SK-N-SH (cell line): Measurements from ENCODE around the gene TMEM60. TPM values are rescaled to one million over a fixed set of nuclear protein-coding genes. Genes with fewer than 3 reads are reported as not detected.

Source experiments
- CTCF ChIA-PET: fragments of 300-600, 350-600 bp; formaldehyde crosslinking; extraction: SDS; loops from one replicate; lab custom pipeline; 2021; lab: Yijun Ruan, JAX
- POLR2A ChIA-PET: fragments of 350-600 bp; sonication (Branson Sonifier 250); formaldehyde crosslinking; extraction: SDS; loops from one replicate; lab custom pipeline; 2020; ENCODE audit warnings: antibody characterized with exemption, inconsistent platforms; lab: Yijun Ruan, JAX
- DNase-seq: peaks from one replicate; pipeline ENCODE4 v3.0.0; 2012
- H2AFZ ChIP-seq: fragments of 200-600 bp; sonication (generic); 2 replicates; pipeline ENCODE4 v1.8.1; 2016; ENCODE audit warnings: antibody characterized with exemption, mild to moderate bottlenecking, low read depth
- H3F3A ChIP-seq: fragments of 200-600 bp; sonication (generic); replicated peaks from 2 replicates; pipeline ENCODE3; 2016; ENCODE audit warnings: antibody characterized with exemption, mild to moderate bottlenecking; ENCODE audit not compliant: insufficient read depth
- H3K27ac ChIP-seq, 2 experiments: fragments of 200-500 bp in 1 of 2; fragments of 200-600 bp in 1 of 2; sonication (Bioruptor generic) in 1 of 2; sonication (generic), shearing (Covaris generic) in 1 of 2; 2 replicates each; pipeline versions ENCODE4 v1.5.1 to v1.6.1; 2014 to 2016; ENCODE audit warnings: low read depth in 2 of 2, inconsistent platforms in 1 of 2, low read length in 1 of 2, mild to moderate bottlenecking in 1 of 2, mixed read lengths in 1 of 2
- H3K27me3 ChIP-seq: fragments of 200-600 bp; sonication (generic), shearing (Covaris generic); 2 replicates; pipeline ENCODE4 v1.6.1; 2016; ENCODE audit warnings: mixed run types; ENCODE audit not compliant: insufficient read depth
- H3K36me3 ChIP-seq, 2 experiments: fragments of 200-500 bp in 1 of 2; fragments of 200-600 bp in 1 of 2; sonication (Bioruptor generic) in 1 of 2; sonication (generic) in 1 of 2; replicated peaks in 1 of 2; 2 replicates each; pipeline versions ENCODE3 to v1.5.1; 2014 to 2016; ENCODE audit warnings: low read length in 1 of 2, mild to moderate bottlenecking in 1 of 2; ENCODE audit not compliant: insufficient read depth in 2 of 2, control insufficient read depth in 1 of 2
- H3K4me1 ChIP-seq, 2 experiments: fragments of 200-500 bp in 1 of 2; fragments of 200-600 bp in 1 of 2; sonication (Bioruptor generic) in 1 of 2; sonication (generic), shearing (Covaris generic) in 1 of 2; 2 replicates each; pipeline versions ENCODE4 v1.5.1 to v1.6.1; 2014 to 2016; ENCODE audit warnings: low read depth in 1 of 2, low read length in 1 of 2, mixed run types in 1 of 2; ENCODE audit not compliant: insufficient read depth in 2 of 2, control insufficient read depth in 1 of 2
- H3K4me2 ChIP-seq: fragments of 200-600 bp; sonication (generic), shearing (Covaris generic); 2 replicates; pipeline ENCODE4 v1.6.1; 2017; ENCODE audit warnings: mixed run types
- H3K4me3 ChIP-seq, 2 experiments: fragments of 200-500 bp in 1 of 2; fragments of 200-600 bp in 1 of 2; sonication (Bioruptor generic) in 1 of 2; sonication (generic), shearing (Covaris generic) in 1 of 2; 2 replicates each; pipeline versions ENCODE4 v1.5.1 to v1.8.1; 2014 to 2016; ENCODE audit warnings: low read depth in 2 of 2, inconsistent platforms in 1 of 2, low read length in 1 of 2, mild to moderate bottlenecking in 1 of 2, mixed read lengths in 1 of 2, moderate library complexity in 1 of 2
- H3K79me2 ChIP-seq: fragments of 200-600 bp; sonication (generic); 2 replicates; pipeline ENCODE4 v1.8.1; 2017; ENCODE audit warnings: mild to moderate bottlenecking; ENCODE audit not compliant: insufficient read depth
- H3K9ac ChIP-seq: fragments of 200-600 bp; sonication (generic); 2 replicates; pipeline ENCODE4 v1.6.1; 2017; ENCODE audit warnings: mixed run types
- H3K9me2 ChIP-seq: fragments of 200-600 bp; sonication (generic); 2 replicates; pipeline ENCODE4 v1.6.1; 2017; ENCODE audit warnings: mixed run types
- H3K9me3 ChIP-seq: fragments of 200-600 bp; sonication (generic); 2 replicates; pipeline ENCODE4 v1.6.1; 2017; ENCODE audit warnings: mixed run types, mild to moderate bottlenecking, moderate library complexity
- H4K20me1 ChIP-seq: fragments of 200-600 bp; sonication (generic); 2 replicates; pipeline ENCODE4 v1.6.1; 2017; ENCODE audit warnings: mild to moderate bottlenecking, mixed run types; ENCODE audit not compliant: insufficient read depth
- ELF1 ChIP-seq: IDR thresholded peaks from 2 replicates; pipeline ENCODE4 v1.4.0; 2012
- EP300 ChIP-seq, 2 experiments: IDR thresholded peaks; 2 replicates each; pipeline versions ENCODE4 v1.4.0 to v1.6.1; 2012; ENCODE audit warnings: borderline replicate concordance in 1 of 2, low read depth in 1 of 2, low read length in 1 of 2
- FOSL2 ChIP-seq: IDR thresholded peaks from 2 replicates; pipeline ENCODE4 v1.4.0; 2012; ENCODE audit warnings: low read depth, mild to moderate bottlenecking, moderate library complexity, borderline replicate concordance
- FOXJ3 ChIP-seq: sonication (generic); formaldehyde crosslinking; IDR thresholded peaks from 2 replicates; pipeline ENCODE4 v1.5.1; 2020; ENCODE audit warnings: mild to moderate bottlenecking, missing genetic modification reagents
- GABPA ChIP-seq: IDR thresholded peaks from 2 replicates; pipeline ENCODE4 v1.4.0; 2012; ENCODE audit warnings: low read depth, mild to moderate bottlenecking
- MEF2A ChIP-seq: IDR thresholded peaks from 2 replicates; pipeline ENCODE4 v1.4.0; 2012; ENCODE audit warnings: low read depth, borderline replicate concordance
- MXI1 ChIP-seq: IDR thresholded peaks from 2 replicates; pipeline ENCODE4 v1.6.1; 2012; ENCODE audit warnings: mild to moderate bottlenecking, low read depth, low read length, improper control_type of control experiment
- POLR2AphosphoS5 ChIP-seq: IDR thresholded peaks from 2 replicates; pipeline ENCODE4 v1.6.1; 2012; ENCODE audit warnings: low read depth, low read length
- RAD21 ChIP-seq: IDR thresholded peaks from 2 replicates; pipeline ENCODE4 v1.6.1; 2012; ENCODE audit warnings: mild to moderate bottlenecking, low read length
- RCOR1 ChIP-seq: fragments of 150-350 bp; IDR thresholded peaks from 2 replicates; pipeline ENCODE4 v1.6.1; 2017; ENCODE audit warnings: antibody characterized with exemption, low read length
- REST ChIP-seq: IDR thresholded peaks from 2 replicates; pipeline ENCODE4 v1.6.1; 2012; ENCODE audit warnings: mild to moderate bottlenecking, low read depth, low read length, moderate library complexity
- SIN3A ChIP-seq: IDR thresholded peaks from 2 replicates; pipeline ENCODE4 v1.6.1; 2012; ENCODE audit warnings: low read depth, mild to moderate bottlenecking, low read length, moderate library complexity, borderline replicate concordance
- SMC3 ChIP-seq: IDR thresholded peaks from 2 replicates; pipeline ENCODE4 v1.6.1; 2012; ENCODE audit warnings: low read depth, low read length, improper control_type of control experiment
- TAF1 ChIP-seq: IDR thresholded peaks from 2 replicates; pipeline ENCODE4 v1.6.1; 2012; ENCODE audit warnings: low read depth, mild to moderate bottlenecking, low read length, moderate library complexity, borderline replicate concordance
- TCF12 ChIP-seq: IDR thresholded peaks from 2 replicates; pipeline ENCODE4 v1.4.0; 2012
- WGBS: methylation state at CpG from one replicate; pipeline ENCODE4 v1.1.6; 2017; ENCODE audit warnings: low lambda C conversion rate; 5-methylcytosine and 5-hydroxymethylcytosine counted together
- polyA plus RNA-seq, 3 experiments: library from polyadenylated mRNA; depleted of rRNA; stranded (reverse); fragments of >200 nt; gene quantifications; 2 replicates each; pipeline ENCODE4 v1.2.3, GENCODE V29; 2012
- TF ChIP-seq, protein P1 (sequence below): IDR thresholded peaks from 2 replicates; pipeline ENCODE4 v1.4.0; 2012; ENCODE audit warnings: low read depth
- TF ChIP-seq, protein P2 (sequence below): fragments of 150-350 bp; IDR thresholded peaks from 2 replicates; pipeline ENCODE4 v1.6.1; 2017; ENCODE audit warnings: antibody characterized with exemption, low read length, low read depth, borderline replicate concordance
- TF ChIP-seq, protein P3 (sequence below): IDR thresholded peaks from 2 replicates; pipeline ENCODE4 v1.4.0; 2012; ENCODE audit warnings: low read depth, borderline replicate concordance
- TF ChIP-seq, protein P4 (sequence below): IDR thresholded peaks from 2 replicates; pipeline ENCODE4; 2012
- TF ChIP-seq, protein P5 (sequence below): fragments of 150-350 bp; IDR thresholded peaks from 2 replicates; pipeline ENCODE4 v1.6.1; 2016; ENCODE audit warnings: mild to moderate bottlenecking, low read depth, low read length

The TMEM60 gene, protein sequence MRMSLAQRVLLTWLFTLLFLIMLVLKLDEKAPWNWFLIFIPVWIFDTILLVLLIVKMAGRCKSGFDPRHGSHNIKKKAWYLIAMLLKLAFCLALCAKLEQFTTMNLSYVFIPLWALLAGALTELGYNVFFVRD
- polyA plus RNA-seq (2012; rRNA removed) = 24.8 and 32.5 TPM in 2 replicates
- polyA plus RNA-seq (2012; cell fraction: cytosol; rRNA removed) = 42.4 and 57.3 TPM in 2 replicates
- 4.2 and 9.1 TPM in 2 replicates for polyA plus RNA-seq (2012; cell fraction: nucleus; rRNA removed)

- under 1% methylated on average over 29 of the region's 61 CpGs for WGBS
- Histone ChIP-seq H3K79me2 (peaks cover 92% of the 10 kb centered on the region), H3K9me3 (no peaks in the 10 kb centered on the region), H3K27me3 (no peaks in the 10 kb centered on the region), H3K9ac (peak within 1 kb of the TSS; percentile 83), H3K4me3 (peak within 1 kb of the TSS; percentile 87 to 93), H3F3A (peaks cover 13% of the 10 kb centered on the region), H2AFZ (peak within 1 kb of the TSS; percentile 88), H4K20me1 (0 out of 2 replicates have a peak, but pooled peaks cover 4% of the 10 kb centered on the region), H3K4me2 (peak within 1 kb of the TSS; percentile 89), H3K9me2 (no peaks in the 10 kb centered on the region), H3K36me3 (peaks cover 12 to 18% of the 10 kb centered on the region in 2 experiments), H3K27ac (peak within 1 kb of the TSS; percentile 84 to 94), H3K4me1 (peaks cover 9 to 18% of the 10 kb centered on the region in 2 experiments; a peak in 3 of 4 replicates)
- ChIA-PET CTCF (interaction anchor here (0.6 to 3.0 kb wide), 23 partner anchors 15 to 972 kb away, joined by 3 to 9 read pairs (median 4); no protein-coding TSS in a partner anchor), POLR2A (interaction anchor here (1.0 to 1.4 kb wide), 3 partner anchors 15 to 101 kb away, joined by 3 to 7 read pairs (median 3); partner anchors contain the start of gene RSBN1L)
- peak; percentile 98 for DNase-seq
- peak; percentile 50 for TF ChIP-seq SMC3
- no peak for TF ChIP-seq MEF2A
- TF ChIP-seq POLR2AphosphoS5 = peak; percentile 67
- TF ChIP-seq ELF1 = peak; percentile 84
- no peak; the same call in 1 of the 2 replicates for TF ChIP-seq FOSL2
- peak; percentile 36; the same call in 1 of the 2 replicates for TF ChIP-seq TCF12
- TF ChIP-seq, protein P1, sequence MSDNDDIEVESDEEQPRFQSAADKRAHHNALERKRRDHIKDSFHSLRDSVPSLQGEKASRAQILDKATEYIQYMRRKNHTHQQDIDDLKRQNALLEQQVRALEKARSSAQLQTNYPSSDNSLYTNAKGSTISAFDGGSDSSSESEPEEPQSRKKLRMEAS = peak; percentile 85
- TF ChIP-seq MXI1 = peak; percentile 74; the same call in 1 of the 2 replicates
- no peak; a peak in 1 of 4 replicates for TF ChIP-seq EP300 (IDR thresholded peaks at IDR 0.05; ENCODE audit: borderline replicate concordance in 1 of 2, low read depth in 1 of 2, low read length in 1 of 2)
- no peak; the same call in 1 of the 2 replicates for TF ChIP-seq FOXJ3 (CRISPR knock-in tag)
- TF ChIP-seq, protein P2, sequence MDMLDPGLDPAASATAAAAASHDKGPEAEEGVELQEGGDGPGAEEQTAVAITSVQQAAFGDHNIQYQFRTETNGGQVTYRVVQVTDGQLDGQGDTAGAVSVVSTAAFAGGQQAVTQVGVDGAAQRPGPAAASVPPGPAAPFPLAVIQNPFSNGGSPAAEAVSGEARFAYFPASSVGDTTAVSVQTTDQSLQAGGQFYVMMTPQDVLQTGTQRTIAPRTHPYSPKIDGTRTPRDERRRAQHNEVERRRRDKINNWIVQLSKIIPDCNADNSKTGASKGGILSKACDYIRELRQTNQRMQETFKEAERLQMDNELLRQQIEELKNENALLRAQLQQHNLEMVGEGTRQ = no peak
- peak; percentile 45 for TF ChIP-seq RAD21
- TF ChIP-seq, protein P3, sequence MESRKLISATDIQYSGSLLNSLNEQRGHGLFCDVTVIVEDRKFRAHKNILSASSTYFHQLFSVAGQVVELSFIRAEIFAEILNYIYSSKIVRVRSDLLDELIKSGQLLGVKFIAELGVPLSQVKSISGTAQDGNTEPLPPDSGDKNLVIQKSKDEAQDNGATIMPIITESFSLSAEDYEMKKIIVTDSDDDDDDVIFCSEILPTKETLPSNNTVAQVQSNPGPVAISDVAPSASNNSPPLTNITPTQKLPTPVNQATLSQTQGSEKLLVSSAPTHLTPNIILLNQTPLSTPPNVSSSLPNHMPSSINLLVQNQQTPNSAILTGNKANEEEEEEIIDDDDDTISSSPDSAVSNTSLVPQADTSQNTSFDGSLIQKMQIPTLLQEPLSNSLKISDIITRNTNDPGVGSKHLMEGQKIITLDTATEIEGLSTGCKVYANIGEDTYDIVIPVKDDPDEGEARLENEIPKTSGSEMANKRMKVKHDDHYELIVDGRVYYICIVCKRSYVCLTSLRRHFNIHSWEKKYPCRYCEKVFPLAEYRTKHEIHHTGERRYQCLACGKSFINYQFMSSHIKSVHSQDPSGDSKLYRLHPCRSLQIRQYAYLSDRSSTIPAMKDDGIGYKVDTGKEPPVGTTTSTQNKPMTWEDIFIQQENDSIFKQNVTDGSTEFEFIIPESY = 0 out of 2 replicates have a peak, but pooled peaks have one; percentile 60
- peak; percentile 84 for TF ChIP-seq GABPA
- TF ChIP-seq SIN3A = peak; percentile 89
- TF ChIP-seq, protein P4, sequence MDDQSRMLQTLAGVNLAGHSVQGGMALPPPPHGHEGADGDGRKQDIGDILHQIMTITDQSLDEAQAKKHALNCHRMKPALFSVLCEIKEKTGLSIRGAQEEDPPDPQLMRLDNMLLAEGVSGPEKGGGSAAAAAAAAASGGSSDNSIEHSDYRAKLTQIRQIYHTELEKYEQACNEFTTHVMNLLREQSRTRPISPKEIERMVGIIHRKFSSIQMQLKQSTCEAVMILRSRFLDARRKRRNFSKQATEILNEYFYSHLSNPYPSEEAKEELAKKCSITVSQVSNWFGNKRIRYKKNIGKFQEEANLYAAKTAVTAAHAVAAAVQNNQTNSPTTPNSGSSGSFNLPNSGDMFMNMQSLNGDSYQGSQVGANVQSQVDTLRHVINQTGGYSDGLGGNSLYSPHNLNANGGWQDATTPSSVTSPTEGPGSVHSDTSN = peak; percentile 100
- TF ChIP-seq REST = peak; percentile 72; the same call in 1 of the 2 replicates
- no peak for TF ChIP-seq RCOR1
- TF ChIP-seq, protein P5, sequence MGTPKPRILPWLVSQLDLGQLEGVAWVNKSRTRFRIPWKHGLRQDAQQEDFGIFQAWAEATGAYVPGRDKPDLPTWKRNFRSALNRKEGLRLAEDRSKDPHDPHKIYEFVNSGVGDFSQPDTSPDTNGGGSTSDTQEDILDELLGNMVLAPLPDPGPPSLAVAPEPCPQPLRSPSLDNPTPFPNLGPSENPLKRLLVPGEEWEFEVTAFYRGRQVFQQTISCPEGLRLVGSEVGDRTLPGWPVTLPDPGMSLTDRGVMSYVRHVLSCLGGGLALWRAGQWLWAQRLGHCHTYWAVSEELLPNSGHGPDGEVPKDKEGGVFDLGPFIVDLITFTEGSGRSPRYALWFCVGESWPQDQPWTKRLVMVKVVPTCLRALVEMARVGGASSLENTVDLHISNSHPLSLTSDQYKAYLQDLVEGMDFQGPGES = peak; percentile 96
- peak; percentile 94 for TF ChIP-seq TAF1
Measured at GRCh38 chr7:77798394-77799077, at the start of gene TMEM60, which contains the start of gene PHTF2. TSS of gene TMEM60 (minus strand) at chr7:77798434. CDS start at chr7:77794373, 4,061 bp downstream. TSS of gene PHTF2 (plus strand) at chr7:77798773.
